DOHH2 (cell line): Measurements from ENCODE around the gene F8.

Experiments
- CTCF ChIP-seq: fragments of 200-600 bp; sonication (generic); IDR thresholded peaks from one replicate; pipeline ENCODE4 v1.5.1; 2014; ENCODE audit warnings: antibody characterized with exemption, mild to moderate bottlenecking, low read depth, low read length; ENCODE audit not compliant: poor library complexity, severe bottlenecking
- EZH2phosphoT487 ChIP-seq: fragments of 200-600 bp; sonication (generic); IDR thresholded peaks from 2 replicates; pipeline ENCODE4 v1.6.1; 2017; ENCODE audit warnings: borderline replicate concordance, mild to moderate bottlenecking, antibody characterized with exemption, low read length, moderate library complexity, mixed read lengths

GRCh38 chrX:154908821-154909220, 113.7 kb downstream of the F8 start:
- TF ChIP-seq CTCF (no peak), EZH2phosphoT487 (no peak)
